CD14-positive monocyte (primary cell): ENCODE data around the gene DENND6B. TPM values are rescaled to one million over a fixed set of nuclear protein-coding genes. Genes with fewer than 3 reads are reported as not detected.
A peak's percentile ranks its signal among the peaks of the same experiment; 100 is the strongest.
"Not testable (repeated sequence)": the region's sequence is repeated elsewhere in the genome, so short reads cannot be mapped to it uniquely, and the experiment has no call there.

Experiments
- DNase-seq, 3 donors: peaks; one replicate each; pipeline ENCODE4 v3.0.0-alpha.2; 2011 to 2022
- H2AFZ ChIP-seq: 2 replicates; pipeline ENCODE4 v1.6.0; 2012; ENCODE audit warnings: mild to moderate bottlenecking, low read depth, low read length, inconsistent platforms; ENCODE audit not compliant: insufficient read depth, poor library complexity, severe bottlenecking
- H3K27ac ChIP-seq, 2 donors: 1 replicate in 1 of 2; 2 replicates in 1 of 2; pipeline ENCODE4 v1.5.1; 2012 to 2013; ENCODE audit warnings: low read length in 2 of 2, control low read depth in 1 of 2, inconsistent platforms in 1 of 2, low read depth in 1 of 2, mild to moderate bottlenecking in 1 of 2
- H3K27me3 ChIP-seq, 2 donors: one replicate each; pipeline versions ENCODE4 v1.6.0 to v1.6.1; 2011 to 2013; ENCODE audit warnings: low read length in 2 of 2; ENCODE audit not compliant: control insufficient read depth in 2 of 2, insufficient read depth in 2 of 2
- H3K36me3 ChIP-seq, 2 donors: replicated peaks in 1 of 2; 1 replicate in 1 of 2; 2 replicates in 1 of 2; pipeline versions ENCODE4 v1.5.1 to v1.6.1; 2012 to 2013; ENCODE audit warnings: low read length in 2 of 2, control low read depth in 1 of 2, inconsistent platforms in 1 of 2, mild to moderate bottlenecking in 1 of 2; ENCODE audit not compliant: insufficient read depth in 2 of 2, control insufficient read depth in 1 of 2
- H3K4me1 ChIP-seq, 2 donors: 1 replicate in 1 of 2; 2 replicates in 1 of 2; pipeline versions ENCODE4 v1.5.1 to v1.6.1; 2012 to 2013; ENCODE audit warnings: low read length in 2 of 2, control low read depth in 1 of 2, inconsistent platforms in 1 of 2, mild to moderate bottlenecking in 1 of 2, moderate library complexity in 1 of 2; ENCODE audit not compliant: insufficient read depth in 2 of 2, control insufficient read depth in 1 of 2
- H3K4me2 ChIP-seq: replicated peaks from 2 replicates; pipeline ENCODE3; 2012; ENCODE audit warnings: low read length, moderate library complexity, mild to moderate bottlenecking; ENCODE audit not compliant: poor library complexity, severe bottlenecking; ENCODE audit errors: extremely low read depth
- H3K4me3 ChIP-seq, 3 experiments: fragments of 200-600 bp in 1 of 3; sonication (generic) in 1 of 3; replicated peaks in 1 of 3; 1 replicate in 2 of 3; 2 replicates in 1 of 3; pipeline ENCODE4 v1.5.1; 2011 to 2013; ENCODE audit warnings: low read length in 3 of 3, mild to moderate bottlenecking in 3 of 3, control low read depth in 2 of 3, low read depth in 2 of 3, inconsistent platforms in 1 of 3, moderate library complexity in 1 of 3
- H3K79me2 ChIP-seq: 2 replicates; pipeline ENCODE4 v1.6.0; 2012; ENCODE audit warnings: mild to moderate bottlenecking, control low read depth, inconsistent platforms, low read length, moderate library complexity; ENCODE audit not compliant: insufficient read depth
- H3K9ac ChIP-seq: 2 replicates; pipeline ENCODE4 v1.6.0; 2017; ENCODE audit warnings: low read length, mild to moderate bottlenecking; ENCODE audit not compliant: insufficient read depth, poor library complexity, severe bottlenecking
- H3K9me3 ChIP-seq, 2 donors: replicated peaks in 1 of 2; 1 replicate in 1 of 2; 2 replicates in 1 of 2; pipeline versions ENCODE4 v1.5.1 to v1.6.1; 2012 to 2013; ENCODE audit warnings: low read length in 2 of 2, control low read depth in 1 of 2; ENCODE audit not compliant: control insufficient read depth in 1 of 2, insufficient read depth in 1 of 2
- H4K20me1 ChIP-seq: 2 replicates; pipeline ENCODE4 v1.6.0; 2012; ENCODE audit warnings: mild to moderate bottlenecking, low read length, control low read depth, moderate library complexity; ENCODE audit not compliant: insufficient read depth
- H3K27ac Mint-ChIP-seq, 7 donors: one replicate each; pipeline ENCODE4 v1.8.0; 2020; ENCODE audit warnings: mild to moderate bottlenecking in 7 of 7, mixed read lengths in 7 of 7, moderate library complexity in 6 of 7, inconsistent platforms in 2 of 7
- H3K27me3 Mint-ChIP-seq, 3 donors: one replicate each; pipeline ENCODE4 v1.8.0; 2021 to 2022; ENCODE audit warnings: low read depth in 3 of 3, mild to moderate bottlenecking in 3 of 3, mixed read lengths in 3 of 3, moderate library complexity in 3 of 3, inconsistent platforms in 1 of 3
- H3K36me3 Mint-ChIP-seq, 2 donors: one replicate each; pipeline ENCODE4 v1.8.0; 2020; ENCODE audit warnings: mixed read lengths in 2 of 2, inconsistent platforms in 1 of 2, mild to moderate bottlenecking in 1 of 2
- H3K4me1 Mint-ChIP-seq: one replicate; pipeline ENCODE4 v1.8.0; 2020; ENCODE audit warnings: mild to moderate bottlenecking, mixed read lengths
- H3K4me3 Mint-ChIP-seq, 2 donors: one replicate each; pipeline ENCODE4 v1.8.0; 2020; ENCODE audit warnings: mild to moderate bottlenecking in 2 of 2, mixed read lengths in 2 of 2, moderate library complexity in 1 of 2
- H3K9me3 Mint-ChIP-seq, 7 donors: one replicate each; pipeline ENCODE4 v1.8.0; 2020 to 2022; ENCODE audit warnings: mixed read lengths in 7 of 7, mild to moderate bottlenecking in 6 of 7, moderate library complexity in 6 of 7, inconsistent platforms in 2 of 7
- WGBS: methylation state at CpG from one replicate; pipeline ENCODE4 v1.1.5; 2013; ENCODE audit warnings: missing lambda C conversion rate; ENCODE audit not compliant: insufficient coverage; 5-methylcytosine and 5-hydroxymethylcytosine counted together
- intact Hi-C, 2 donors: fragments of 100-400 bp; cut with micrococcal nuclease; formaldehyde crosslinking; loops; one replicate each; pipeline versions ENCODE4 v1.15.0 to v1.15.1; 2023
- polyA plus RNA-seq, 3 donors: library from polyadenylated mRNA; depleted of rRNA in 1 of 3; unstranded in 2 of 3; stranded (reverse) in 1 of 3; fragments of 300-500 nt in 2 of 3; fragments of >200 nt in 1 of 3; fragmentation: Illumina TruSeq in 2 of 3; gene quantifications; 1 replicate in 2 of 3; 2 replicates in 1 of 3; pipeline ENCODE4 v1.2.3, GENCODE V29; 2012 to 2021
- TF ChIP-seq, protein P1 (sequence below): fragments of 200-600 bp; IDR thresholded peaks from one replicate; pipeline ENCODE4 v1.8.0; 2022; ENCODE audit warnings: antibody characterized with exemption, mild to moderate bottlenecking

The DENND6B gene
- polyA plus RNA-seq, 3 donors: 1.7 to 10.6 (median 2.1) TPM

DNA sequence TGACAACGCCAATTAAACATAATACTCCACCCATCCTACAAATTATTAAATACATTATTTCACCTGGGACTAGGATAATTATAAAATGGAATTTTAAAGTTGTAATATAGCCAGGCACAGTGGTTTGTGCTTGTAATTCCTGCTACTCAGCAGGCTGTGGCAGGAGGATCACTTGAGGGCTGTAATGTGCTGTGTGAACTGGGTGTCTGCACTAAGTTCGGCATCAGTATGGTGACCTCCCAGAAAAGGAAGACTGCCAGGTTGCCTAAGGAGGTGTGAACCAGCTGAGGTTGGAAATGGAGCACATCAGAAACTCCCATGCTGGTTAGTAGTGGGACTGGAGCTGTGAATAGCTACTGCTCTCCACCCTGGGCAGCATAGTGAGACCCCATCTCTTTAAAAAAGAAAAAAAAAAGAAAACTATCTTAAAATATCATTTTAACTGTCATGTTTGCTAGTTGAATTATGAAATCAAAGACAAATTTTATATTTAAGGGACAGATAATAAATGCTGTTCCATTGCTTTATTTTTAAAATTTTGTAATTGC is 44.4 kb upstream of the DENND6B start:
- Mint-ChIP-seq H3K27me3 (no peaks in the 10 kb centered on the region), H3K9me3 (no peaks in the 10 kb centered on the region), H3K4me1 (peaks cover 10% of the 10 kb centered on the region), H3K27ac (peak overlapping the region in 1 of 7 donors; percentile 52), H3K36me3 (peaks cover 40 to 84% of the 10 kb centered on the region in 2 donors), H3K4me3 (no peak overlapping the region)
- Histone ChIP-seq H3K36me3 (peaks cover 32 to 64% of the 10 kb centered on the region in 2 donors), H3K4me1 (peaks cover 4% of the 10 kb centered on the region in 2 donors), H4K20me1 (peaks cover 29% of the 10 kb centered on the region), H3K79me2 (peaks cover 24% of the 10 kb centered on the region), H3K4me2 (no peak overlapping the region), H2AFZ (no peak overlapping the region), H3K9me3 (no peaks in the 10 kb centered on the region), H3K4me3 (no peak overlapping the region), H3K27me3 (no peaks in the 10 kb centered on the region), H3K27ac (no peak overlapping the region), H3K9ac (no peak overlapping the region)
- intact Hi-C loops: no loop called here
- DNase-seq: no peak
- WGBS: 100% methylated on average over 1 of the region's 2 CpGs
- TF ChIP-seq, protein P1, sequence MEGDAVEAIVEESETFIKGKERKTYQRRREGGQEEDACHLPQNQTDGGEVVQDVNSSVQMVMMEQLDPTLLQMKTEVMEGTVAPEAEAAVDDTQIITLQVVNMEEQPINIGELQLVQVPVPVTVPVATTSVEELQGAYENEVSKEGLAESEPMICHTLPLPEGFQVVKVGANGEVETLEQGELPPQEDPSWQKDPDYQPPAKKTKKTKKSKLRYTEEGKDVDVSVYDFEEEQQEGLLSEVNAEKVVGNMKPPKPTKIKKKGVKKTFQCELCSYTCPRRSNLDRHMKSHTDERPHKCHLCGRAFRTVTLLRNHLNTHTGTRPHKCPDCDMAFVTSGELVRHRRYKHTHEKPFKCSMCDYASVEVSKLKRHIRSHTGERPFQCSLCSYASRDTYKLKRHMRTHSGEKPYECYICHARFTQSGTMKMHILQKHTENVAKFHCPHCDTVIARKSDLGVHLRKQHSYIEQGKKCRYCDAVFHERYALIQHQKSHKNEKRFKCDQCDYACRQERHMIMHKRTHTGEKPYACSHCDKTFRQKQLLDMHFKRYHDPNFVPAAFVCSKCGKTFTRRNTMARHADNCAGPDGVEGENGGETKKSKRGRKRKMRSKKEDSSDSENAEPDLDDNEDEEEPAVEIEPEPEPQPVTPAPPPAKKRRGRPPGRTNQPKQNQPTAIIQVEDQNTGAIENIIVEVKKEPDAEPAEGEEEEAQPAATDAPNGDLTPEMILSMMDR: no peak

DNA sequence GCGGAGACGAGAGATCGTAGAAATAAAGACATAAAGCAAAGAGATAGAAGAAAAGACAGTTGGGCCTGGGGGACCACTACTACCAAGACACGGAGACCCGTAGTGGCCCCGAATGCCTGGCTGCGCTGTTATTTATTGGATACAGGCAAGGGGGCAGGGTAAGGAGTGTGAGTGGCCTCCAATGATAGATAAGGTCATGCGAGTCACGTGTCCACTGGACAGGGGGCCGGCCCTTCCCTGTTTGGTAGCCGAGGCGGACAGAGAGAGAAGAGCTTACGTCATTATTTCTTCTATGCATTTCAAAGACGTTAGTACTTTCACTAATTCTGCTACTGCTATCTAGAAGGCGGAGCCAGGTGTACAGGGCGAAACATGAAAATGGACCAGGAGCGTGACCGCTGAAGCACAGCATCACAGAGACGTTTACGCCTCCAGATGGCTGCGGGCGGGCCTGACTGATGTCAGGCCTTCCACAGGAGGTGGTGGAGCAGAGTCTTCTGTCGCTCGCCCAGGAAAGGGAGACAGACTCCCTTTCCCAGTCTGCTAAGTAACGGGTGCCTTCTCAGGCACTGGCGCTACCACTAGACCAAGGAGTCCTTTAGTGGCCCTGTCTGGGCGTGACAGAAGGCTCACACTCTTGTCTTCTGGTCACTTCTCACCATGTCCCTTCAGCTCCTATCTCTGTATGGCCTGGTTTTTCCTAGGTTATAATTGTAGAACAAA is 41.1 kb upstream of the DENND6B start:
- Mint-ChIP-seq H3K9me3 (no peaks in the 10 kb centered on the region), H3K27me3 (no peaks in the 10 kb centered on the region), H3K27ac (peak overlapping the region in 1 of 7 donors; percentile 37), H3K4me3 (no peak overlapping the region), H3K36me3 (peaks cover 37 to 63% of the 10 kb centered on the region in 2 donors), H3K4me1 (peaks cover 7% of the 10 kb centered on the region)
- Histone ChIP-seq H3K4me1 (no peaks in the 10 kb centered on the region), H3K4me2 (no peak overlapping the region), H3K9me3 (no peaks in the 10 kb centered on the region), H3K4me3 (no peak overlapping the region), H3K36me3 (peaks cover 16 to 50% of the 10 kb centered on the region in 2 donors), H3K27ac (no peak overlapping the region), H3K9ac (no peak overlapping the region), H3K27me3 (no peaks in the 10 kb centered on the region), H2AFZ (no peak overlapping the region), H4K20me1 (peaks cover 57% of the 10 kb centered on the region), H3K79me2 (peaks cover 52% of the 10 kb centered on the region)
- TF ChIP-seq, protein P1: no peak
- no peak for DNase-seq
- intact Hi-C loops: no loop called here
- 98% methylated on average over 16 of the region's 27 CpGs for WGBS

DNA sequence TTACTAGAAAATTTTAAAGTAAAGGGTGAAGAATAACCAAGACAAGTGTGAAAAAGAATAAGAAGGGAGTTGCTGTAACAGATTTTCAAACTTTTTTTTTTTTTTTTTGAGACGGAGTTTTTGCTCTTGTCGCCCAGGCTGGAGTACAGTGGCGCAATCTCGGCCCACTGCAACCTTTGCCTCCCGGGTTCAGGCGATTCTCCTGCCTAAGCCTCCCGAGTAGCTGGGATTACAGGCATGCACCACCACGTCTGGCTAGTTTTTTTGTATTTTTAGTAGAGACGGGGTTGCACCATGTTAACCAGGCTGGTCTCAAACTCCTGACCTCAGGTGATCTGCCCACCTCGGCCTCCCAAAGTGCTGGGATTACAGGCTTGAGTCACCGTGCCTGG is 37.0 kb upstream of the DENND6B start:
- intact Hi-C loops, DNase-seq, H3K4me3 Mint-ChIP-seq, H3K27me3 ChIP-seq, H3K9me3 Mint-ChIP-seq, H3K4me2 ChIP-seq, H3K4me3 ChIP-seq, H3K27me3 Mint-ChIP-seq, H3K9ac ChIP-seq, H2AFZ ChIP-seq, H3K9me3 ChIP-seq, H3K27ac ChIP-seq, H3K4me1 ChIP-seq, H3K27ac Mint-ChIP-seq: not testable (repeated sequence)
- Mint-ChIP-seq H3K4me1 (peaks cover 12% of the 10 kb centered on the region), H3K36me3 (peaks cover 46 to 64% of the 10 kb centered on the region in 2 donors)
- Histone ChIP-seq H3K36me3 (peaks cover 24 to 59% of the 10 kb centered on the region in 2 donors), H3K79me2 (peaks cover 88% of the 10 kb centered on the region), H4K20me1 (peaks cover 89% of the 10 kb centered on the region)
- WGBS: 92% methylated on average over 8 of the region's 11 CpGs
